T-helper 17 cell (primary cell): Measurements from ENCODE around the gene DNAJC22. TPM values are rescaled to one million over a fixed set of nuclear protein-coding genes. Genes with fewer than 3 reads are reported as not detected.
A peak's percentile ranks its signal among the peaks of the same experiment; 100 is the strongest.

Experiments
- ATAC-seq: fragments of 150-1000 bp; cut with Tn5 transposase; 2 replicates; pipeline ENCODE4 v1.10.0; 2021; ENCODE audit warnings: mild to moderate bottlenecking, moderate library complexity
- DNase-seq, 3 donors: peaks; one replicate each; pipeline versions ENCODE4 v3.0.0 to v3.0.0-alpha.2; 2020 to 2021
- H3K9me3 ChIP-seq: one replicate; pipeline ENCODE4 v1.7.0; 2013; ENCODE audit warnings: low read length, mild to moderate bottlenecking; ENCODE audit not compliant: control insufficient read depth, poor library complexity, severe bottlenecking
- H3K27ac Mint-ChIP-seq: one replicate; pipeline ENCODE4 v1.8.0; 2022; ENCODE audit warnings: mild to moderate bottlenecking, moderate library complexity, mixed read lengths
- H3K27me3 Mint-ChIP-seq: one replicate; pipeline ENCODE4 v1.8.0; 2022; ENCODE audit warnings: mixed read lengths
- H3K36me3 Mint-ChIP-seq: one replicate; pipeline ENCODE4 v1.8.0; 2022; ENCODE audit warnings: low read depth, mixed read lengths
- H3K4me1 Mint-ChIP-seq: one replicate; pipeline ENCODE4 v1.8.0; 2022; ENCODE audit warnings: mild to moderate bottlenecking, mixed read lengths
- H3K4me3 Mint-ChIP-seq: one replicate; pipeline ENCODE4 v1.8.0; 2022; ENCODE audit warnings: mild to moderate bottlenecking, moderate library complexity, mixed read lengths
- total RNA-seq, 4 donors: library from RNA in 2 of 4; stranded (reverse) in 2 of 4; gene quantifications; one replicate each; pipeline ENCODE4 v1.2.3 and lab custom pipeline; 2022 to 2026

Gene DNAJC22
- total RNA-seq, 2 donors from 2014 or later = not detected

GRCh38 chr12:49342914-49343731 lies 3.6 kb upstream of the DNAJC22 start:
- H3K9me3 ChIP-seq = no peaks in the 10 kb centered on the region
- Mint-ChIP-seq H3K4me1 (peaks cover 30% of the 10 kb centered on the region), H3K27me3 (peaks cover 65% of the 10 kb centered on the region), H3K36me3 (peaks cover 2% of the 10 kb centered on the region), H3K4me3 (peak overlapping the region; percentile 85), H3K27ac (no peak overlapping the region)
- DNase-seq = no peak
- no peak for ATAC-seq

DNA sequence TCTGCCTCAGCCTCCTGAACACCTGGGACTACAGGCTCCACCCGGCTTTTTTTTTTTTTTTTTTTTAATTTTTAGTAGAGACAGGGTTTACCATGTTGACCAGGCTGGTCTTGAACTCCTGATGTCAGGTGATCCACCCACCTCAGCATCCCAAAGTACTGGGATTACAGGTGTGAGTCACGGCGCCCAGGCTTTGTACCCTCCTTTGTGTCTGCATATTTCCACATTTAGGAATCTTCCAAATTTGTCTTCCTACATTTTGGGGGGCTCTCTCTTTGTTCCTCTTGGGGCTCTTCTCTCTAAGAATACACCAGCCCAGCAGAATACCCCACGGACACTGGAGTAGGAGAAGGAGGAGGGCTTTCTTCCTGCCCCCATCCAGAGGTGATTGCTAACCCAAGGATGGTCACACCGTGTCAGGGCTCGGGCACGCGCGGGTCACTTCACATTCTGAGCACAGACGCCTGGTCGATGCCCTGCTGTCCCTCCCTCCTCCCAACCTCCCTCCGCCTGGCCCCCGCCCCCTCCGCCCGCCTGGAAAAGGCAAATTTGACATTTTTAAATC lies 2.1 kb upstream of the DNAJC22 start:
- peaks cover 30% of the 10 kb centered on the region for H3K4me1 Mint-ChIP-seq
- H3K4me3 Mint-ChIP-seq = no peak overlapping the region
- peaks cover 2% of the 10 kb centered on the region for H3K36me3 Mint-ChIP-seq
- ATAC-seq (no peak), DNase-seq (no peak)
- peak overlapping the region; percentile 9 for H3K27ac Mint-ChIP-seq
- peaks cover 61% of the 10 kb centered on the region for H3K27me3 Mint-ChIP-seq
- H3K9me3 ChIP-seq = no peaks in the 10 kb centered on the region

DNA sequence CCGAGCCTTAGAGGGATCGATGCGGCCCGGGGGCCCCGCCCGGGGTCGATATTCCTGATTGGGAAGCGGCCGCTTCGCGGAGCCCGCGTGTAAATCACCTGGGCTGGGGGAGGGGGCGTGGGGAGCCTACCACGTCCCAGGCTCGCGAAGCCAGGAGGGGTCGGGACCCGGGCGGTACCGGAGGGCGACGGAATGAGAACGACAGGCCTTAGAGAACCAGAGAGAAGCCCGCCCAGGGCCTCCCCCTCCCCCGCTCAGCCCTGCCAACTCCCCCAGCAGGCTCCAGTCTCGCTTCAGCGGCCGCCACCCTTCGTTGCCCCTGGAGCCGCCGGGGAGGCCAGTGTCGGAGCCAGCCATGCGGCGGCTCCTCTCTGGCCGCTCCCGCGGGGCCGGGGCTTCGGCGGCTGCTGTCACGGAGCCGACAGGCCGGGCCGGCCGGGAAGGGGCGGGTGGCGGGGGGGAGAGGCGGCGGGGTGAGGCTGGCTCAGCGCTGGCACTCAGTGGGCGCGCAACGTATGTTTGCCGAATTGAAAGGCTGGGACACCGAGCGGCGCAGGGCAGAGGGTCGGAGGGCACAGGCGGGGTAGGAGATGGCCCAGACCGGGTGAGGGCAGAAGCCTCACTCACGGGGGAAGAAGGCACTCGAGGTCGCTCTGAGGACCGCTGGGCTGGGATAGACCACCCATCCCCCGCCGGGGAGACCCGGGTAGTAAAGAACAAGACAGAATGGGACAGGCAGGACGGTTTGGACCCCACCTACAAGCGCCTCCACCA lies 1.4 kb upstream of the DNAJC22 start:
- Mint-ChIP-seq H3K4me1 (peaks cover 30% of the 10 kb centered on the region), H3K27ac (no peak overlapping the region), H3K36me3 (peaks cover 2% of the 10 kb centered on the region), H3K27me3 (peaks cover 58% of the 10 kb centered on the region), H3K4me3 (peak overlapping the region; percentile 90)
- no peaks in the 10 kb centered on the region for H3K9me3 ChIP-seq
- DNase-seq (no peak), ATAC-seq (no peak)

DNA sequence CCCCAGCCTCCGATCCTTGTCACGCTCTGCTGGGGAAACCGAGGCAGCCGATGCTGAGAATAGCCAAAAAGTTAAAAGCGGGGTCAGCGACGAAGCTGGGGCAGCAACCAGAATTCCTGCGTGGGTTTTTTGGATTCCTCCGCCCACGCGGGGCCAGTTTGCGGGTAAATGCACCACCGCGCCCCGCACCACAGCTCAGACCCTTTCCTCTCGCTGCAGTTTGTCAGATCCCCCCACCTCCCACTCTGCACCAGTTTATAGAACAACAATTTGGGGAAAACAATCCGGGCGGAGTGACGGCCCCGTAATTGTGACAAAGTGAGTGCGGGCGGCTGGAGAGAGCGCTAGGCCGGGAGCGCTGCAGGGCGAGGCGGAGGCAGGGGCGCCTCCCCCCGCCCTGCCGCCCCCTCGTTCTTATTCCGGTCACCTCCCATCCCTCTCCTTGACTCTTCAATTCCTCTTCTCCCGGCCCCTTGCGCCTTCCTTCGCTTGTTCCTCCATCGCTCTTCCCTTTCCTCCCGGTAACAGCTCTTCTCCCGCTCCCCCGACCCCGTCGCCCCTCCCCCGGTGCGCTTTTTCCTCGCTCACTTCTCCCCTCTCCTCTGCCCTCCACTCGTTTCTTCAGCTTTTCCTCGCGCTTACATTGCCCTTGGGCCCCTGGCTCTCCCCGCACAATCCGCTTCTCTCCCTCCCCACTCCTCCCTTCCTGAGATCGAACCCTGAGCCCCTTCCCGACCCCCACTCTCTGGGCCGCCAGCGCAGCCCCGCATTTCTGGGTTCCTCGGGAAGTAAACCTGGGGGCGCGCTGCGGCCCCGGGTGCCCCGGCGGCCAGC lies 646 bp upstream of the DNAJC22 start:
- Mint-ChIP-seq H3K4me3 (peak overlapping the region; percentile 90), H3K27me3 (peaks cover 57% of the 10 kb centered on the region), H3K4me1 (peaks cover 30% of the 10 kb centered on the region), H3K27ac (no peak overlapping the region), H3K36me3 (peaks cover 2% of the 10 kb centered on the region)
- H3K9me3 ChIP-seq = no peaks in the 10 kb centered on the region
- ATAC-seq (no peak), DNase-seq (no peak)

DNA sequence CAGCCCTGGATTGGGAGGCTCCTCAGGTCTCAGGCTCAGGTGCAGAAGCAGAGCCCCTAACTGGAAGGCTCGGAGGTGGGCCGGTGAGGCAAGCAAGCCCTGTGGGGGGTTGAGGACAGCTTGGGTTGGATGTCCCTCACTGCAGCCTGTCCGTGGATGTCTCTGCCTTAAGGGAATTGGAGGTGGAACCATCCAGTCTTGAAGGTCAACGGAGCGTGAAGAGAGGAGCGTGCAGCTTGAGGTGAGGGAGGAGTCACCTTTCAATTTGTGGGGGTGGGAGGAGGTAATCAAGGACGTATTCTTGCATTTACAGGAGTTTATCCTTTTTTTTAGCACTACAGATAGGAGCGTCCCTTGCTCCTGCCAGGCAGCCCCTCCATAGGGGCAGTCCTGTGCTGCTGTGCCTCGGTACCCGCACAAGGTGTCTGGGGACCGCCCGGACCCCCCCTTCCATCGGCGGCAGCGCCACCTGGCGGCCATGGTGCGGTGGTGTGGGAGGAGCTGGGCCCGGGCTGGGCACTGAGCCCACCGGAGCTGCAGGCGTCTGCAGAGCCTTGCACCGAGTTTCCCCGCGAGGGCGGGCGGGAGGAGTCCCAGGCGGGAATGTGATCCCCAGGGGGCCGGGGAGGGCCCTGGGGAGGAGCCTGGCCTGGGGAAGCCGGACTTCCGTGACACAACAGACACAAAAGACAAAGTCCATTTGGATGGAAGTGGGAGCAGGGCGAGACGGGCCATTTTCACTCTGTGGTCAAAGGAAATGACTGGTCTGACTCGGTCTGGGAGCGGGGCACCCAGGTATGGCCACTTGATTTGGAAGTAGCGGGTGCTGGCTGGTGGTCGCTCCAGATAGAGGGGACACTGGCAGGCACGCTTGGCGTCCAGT lies 864 bp downstream of the DNAJC22 start:
- Mint-ChIP-seq H3K4me1 (peaks cover 28% of the 10 kb centered on the region), H3K36me3 (peaks cover 2% of the 10 kb centered on the region), H3K27me3 (peaks cover 69% of the 10 kb centered on the region), H3K27ac (peak overlapping the region; percentile 60), H3K4me3 (peak overlapping the region; percentile 90)
- ATAC-seq (peak; percentile 86), DNase-seq (peak; percentile 74 to 80 (median 79))
- H3K9me3 ChIP-seq = no peaks in the 10 kb centered on the region

- Mint-ChIP-seq H3K27ac (no peak overlapping the region), H3K4me1 (peaks cover 21% of the 10 kb centered on the region), H3K4me3 (peak overlapping the region; percentile 57), H3K27me3 (peaks cover 68% of the 10 kb centered on the region), H3K36me3 (peaks cover 2% of the 10 kb centered on the region)
- DNase-seq = no peak
- no peaks in the 10 kb centered on the region for H3K9me3 ChIP-seq
- no peak for ATAC-seq
Observed at GRCh38 chr12:49348781-49349180, 2.1 kb downstream of the DNAJC22 start.

DNA sequence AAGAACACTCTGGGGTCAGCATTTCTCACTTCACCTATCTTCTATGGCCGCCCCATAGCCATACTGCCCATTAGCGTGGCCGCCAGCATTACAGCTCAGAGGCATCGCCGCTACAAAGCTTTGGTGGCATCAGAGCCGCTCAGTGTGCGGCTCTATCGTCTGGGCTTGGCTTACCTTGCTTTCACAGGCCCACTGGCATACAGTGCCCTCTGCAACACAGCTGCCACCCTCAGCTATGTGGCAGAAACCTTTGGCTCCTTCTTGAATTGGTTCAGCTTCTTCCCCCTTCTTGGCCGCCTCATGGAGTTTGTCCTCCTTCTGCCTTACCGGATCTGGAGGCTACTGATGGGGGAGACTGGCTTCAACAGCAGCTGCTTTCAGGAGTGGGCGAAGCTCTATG lies 2.6 kb downstream of the DNAJC22 start:
- Mint-ChIP-seq H3K27ac (no peak overlapping the region), H3K4me3 (peak overlapping the region; percentile 57), H3K4me1 (peaks cover 18% of the 10 kb centered on the region), H3K27me3 (peaks cover 65% of the 10 kb centered on the region), H3K36me3 (peaks cover 2% of the 10 kb centered on the region)
- ATAC-seq (no peak), DNase-seq (no peak)
- no peaks in the 10 kb centered on the region for H3K9me3 ChIP-seq

DNA sequence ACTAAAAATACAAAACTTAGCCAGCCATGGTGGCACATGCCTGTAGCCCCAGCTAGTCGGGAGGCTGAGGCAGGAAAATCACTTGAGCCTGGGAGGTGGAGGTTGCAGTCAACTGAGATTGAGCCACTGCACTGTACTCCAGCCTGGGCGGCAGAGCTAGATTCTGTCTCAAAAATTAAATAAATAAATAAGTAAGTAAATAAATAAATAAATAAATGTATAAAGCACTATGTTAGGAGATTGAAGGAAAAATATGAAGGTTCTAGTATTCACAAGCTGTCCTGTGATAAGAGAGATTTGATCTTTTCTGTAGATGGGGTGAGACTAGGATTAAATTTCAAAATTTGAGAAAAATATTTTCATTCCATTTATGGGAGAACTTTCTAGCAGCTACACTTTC lies 5.7 kb downstream of the DNAJC22 start:
- no peak overlapping the region for H3K4me3 Mint-ChIP-seq
- no peaks in the 10 kb centered on the region for H3K36me3 Mint-ChIP-seq
- peaks cover 63% of the 10 kb centered on the region for H3K27me3 Mint-ChIP-seq
- H3K27ac Mint-ChIP-seq = no peak overlapping the region
- peaks cover under 1% of the 10 kb centered on the region for H3K4me1 Mint-ChIP-seq
- no peaks in the 10 kb centered on the region for H3K9me3 ChIP-seq
- ATAC-seq = no peak
- DNase-seq = no peak

DNA sequence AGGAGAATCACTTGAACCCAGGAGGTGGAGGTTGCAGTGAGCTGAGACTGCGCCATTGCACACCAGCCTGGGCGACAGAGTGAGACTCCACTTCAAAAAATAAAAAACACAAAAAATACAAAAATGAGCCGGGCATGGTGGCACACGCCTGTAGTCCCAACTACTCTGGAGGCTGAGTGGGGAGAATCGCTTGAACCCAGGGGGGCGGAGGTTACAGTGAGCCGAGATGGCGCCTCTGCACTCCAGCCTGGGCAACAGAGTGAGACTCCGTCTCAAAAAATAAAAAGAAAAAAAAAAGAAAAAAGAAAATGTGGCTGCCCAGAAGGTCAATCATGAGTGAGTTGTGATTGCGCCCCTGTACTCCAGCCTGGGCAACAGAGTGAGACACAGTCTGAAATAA lies 9.2 kb downstream of the DNAJC22 start:
- no peaks in the 10 kb centered on the region for H3K36me3 Mint-ChIP-seq
- H3K9me3 ChIP-seq = no peaks in the 10 kb centered on the region
- no peak overlapping the region for H3K27ac Mint-ChIP-seq
- no peak for DNase-seq
- no peak for ATAC-seq
- no peak overlapping the region for H3K4me3 Mint-ChIP-seq
- H3K4me1 Mint-ChIP-seq = peaks cover 4% of the 10 kb centered on the region
- peaks cover 54% of the 10 kb centered on the region for H3K27me3 Mint-ChIP-seq

- Mint-ChIP-seq H3K27ac (no peak overlapping the region), H3K27me3 (peaks cover 51% of the 10 kb centered on the region), H3K4me1 (peaks cover 4% of the 10 kb centered on the region), H3K36me3 (peaks cover 2% of the 10 kb centered on the region), H3K4me3 (no peak overlapping the region)
- no peak for DNase-seq
- no peaks in the 10 kb centered on the region for H3K9me3 ChIP-seq
- ATAC-seq = no peak
Observed at GRCh38 chr12:49357103-49357678, 10.5 kb downstream of the DNAJC22 start.

GRCh38 chr12:49358483-49359141 lies 11.9 kb downstream of the DNAJC22 start:
- peak; percentile 94 for ATAC-seq
- Mint-ChIP-seq H3K36me3 (peaks cover 2% of the 10 kb centered on the region), H3K27ac (no peak overlapping the region), H3K27me3 (peaks cover 40% of the 10 kb centered on the region), H3K4me1 (peaks cover 4% of the 10 kb centered on the region), H3K4me3 (no peak overlapping the region)
- no peaks in the 10 kb centered on the region for H3K9me3 ChIP-seq
- no peak for DNase-seq
